ENCODE measurements around the gene ATP5F1E. TPM values are rescaled to one million over a fixed set of nuclear protein-coding genes. Genes with fewer than 3 reads are reported as not detected.

The ATP5F1E gene
- total RNA-seq, 1 experiment from 2014 or later: 41.1 TPM

DNA sequence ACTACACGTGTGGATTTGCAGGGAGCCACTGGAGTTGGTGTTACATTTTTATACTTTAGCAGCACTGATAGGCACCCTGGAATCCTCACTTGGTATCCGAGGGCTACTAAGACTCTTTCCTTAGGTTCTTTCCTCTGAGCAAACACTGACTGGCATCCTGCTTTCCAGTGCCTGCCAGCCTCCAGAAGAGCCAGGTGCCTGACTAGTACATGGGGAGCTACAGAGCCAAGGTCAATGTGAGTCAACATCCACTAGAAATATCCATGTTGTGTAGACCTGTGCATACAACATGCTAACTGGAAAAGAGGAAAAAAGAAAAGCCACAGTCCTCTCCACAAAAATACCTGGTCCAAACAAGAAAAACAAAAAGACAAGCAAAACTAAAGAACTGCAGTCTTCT lies 7.0 kb downstream of the ATP5F1E start:
- TF ChIP-seq ZNF232 (CRISPR knock-in tag; IDR thresholded peaks at IDR 0.05) (no peak), NR3C1 (CRISPR knock-in tag; conservative IDR thresholded peaks at IDR 0.05; ENCODE audit: low read depth) (no peak), ETV6 (CRISPR knock-in tag; IDR thresholded peaks at IDR 0.05) (no peak)
- DNase-seq (ENCODE audit: low spot score) (no peak), ATAC-seq (no peak)
- H3K4me1 Mint-ChIP-seq: peaks cover 29% of the 10 kb centered on the region
- ChIA-PET CTCF (no interaction called here), POLR2A (no interaction called here)
- H3K36me3 Mint-ChIP-seq: peaks cover 63% of the 10 kb centered on the region
- no peaks in the 10 kb centered on the region for H3K9me3 Mint-ChIP-seq
- no peak overlapping the region for H3K4me3 Mint-ChIP-seq
- peaks cover 65% of the 10 kb centered on the region for H3K27me3 Mint-ChIP-seq (ENCODE audit: low read depth)
- no peak overlapping the region for H3K27ac Mint-ChIP-seq

GRCh38 chr20:59024111-59024530 lies 8.0 kb downstream of the ATP5F1E start:
- DNase-seq (ENCODE audit: low spot score) (no peak), ATAC-seq (no peak)
- POLR2A ChIA-PET: interaction anchor here (0.5 kb wide), 1 partner anchor 30 kb away, joined by 4 read pairs; no protein-coding TSS in a partner anchor
- peaks cover 56% of the 10 kb centered on the region for H3K27me3 Mint-ChIP-seq (ENCODE audit: low read depth)
- H3K36me3 Mint-ChIP-seq: peaks cover 54% of the 10 kb centered on the region
- H3K4me1 Mint-ChIP-seq: peaks cover 25% of the 10 kb centered on the region
- H3K9me3 Mint-ChIP-seq: no peaks in the 10 kb centered on the region
- H3K27ac Mint-ChIP-seq: no peak overlapping the region
- H3K4me3 Mint-ChIP-seq: no peak overlapping the region
- CTCF ChIA-PET: no interaction called here
- no peak for TF ChIP-seq GTF2I (CRISPR knock-in tag; conservative IDR thresholded peaks at IDR 0.05)
- no peak for TF ChIP-seq GABPB1 (CRISPR knock-in tag; IDR thresholded peaks at IDR 0.05)
- TF ChIP-seq, protein P1, sequence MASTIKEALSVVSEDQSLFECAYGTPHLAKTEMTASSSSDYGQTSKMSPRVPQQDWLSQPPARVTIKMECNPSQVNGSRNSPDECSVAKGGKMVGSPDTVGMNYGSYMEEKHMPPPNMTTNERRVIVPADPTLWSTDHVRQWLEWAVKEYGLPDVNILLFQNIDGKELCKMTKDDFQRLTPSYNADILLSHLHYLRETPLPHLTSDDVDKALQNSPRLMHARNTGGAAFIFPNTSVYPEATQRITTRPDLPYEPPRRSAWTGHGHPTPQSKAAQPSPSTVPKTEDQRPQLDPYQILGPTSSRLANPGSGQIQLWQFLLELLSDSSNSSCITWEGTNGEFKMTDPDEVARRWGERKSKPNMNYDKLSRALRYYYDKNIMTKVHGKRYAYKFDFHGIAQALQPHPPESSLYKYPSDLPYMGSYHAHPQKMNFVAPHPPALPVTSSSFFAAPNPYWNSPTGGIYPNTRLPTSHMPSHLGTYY (CRISPR knock-in tag; IDR thresholded peaks at IDR 0.05): no peak
- TF ChIP-seq CBFB (CRISPR knock-in tag; IDR thresholded peaks at IDR 0.05; ENCODE audit: low read depth): no peak
- TF ChIP-seq TEAD4 (CRISPR knock-in tag; IDR thresholded peaks at IDR 0.05): no peak
- TF ChIP-seq PRDM15 (CRISPR knock-in tag; IDR thresholded peaks at IDR 0.05): no peak

DNA sequence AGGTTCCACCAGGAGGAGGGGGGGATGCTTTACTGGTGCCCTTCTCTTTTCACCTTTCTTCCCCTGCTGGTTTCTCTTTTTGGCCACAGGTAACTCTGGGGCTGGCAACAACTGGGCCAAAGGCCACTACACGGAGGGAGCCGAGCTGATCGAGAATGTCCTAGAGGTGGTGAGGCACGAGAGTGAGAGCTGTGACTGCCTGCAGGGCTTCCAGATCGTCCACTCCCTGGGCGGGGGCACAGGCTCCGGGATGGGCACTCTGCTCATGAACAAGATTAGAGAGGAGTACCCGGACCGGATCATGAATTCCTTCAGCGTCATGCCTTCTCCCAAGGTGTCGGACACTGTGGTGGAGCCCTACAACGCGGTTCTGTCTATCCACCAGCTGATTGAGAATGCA lies 8.5 kb downstream of the ATP5F1E start:
- ChIA-PET POLR2A (interaction anchor here (0.5 to 1.6 kb wide), 2 partner anchors 8 to 29 kb away, joined by 4 read pairs; partner anchors contain the start of gene ATP5F1E), CTCF (interaction anchor here (0.6 to 1.0 kb wide), 3 partner anchors 184 to 542 kb away, joined by 3 read pairs; no protein-coding TSS in a partner anchor)

More for the DNA sequence above, 8.5 kb downstream of the ATP5F1E start:
- peaks cover 51% of the 10 kb centered on the region for H3K27me3 Mint-ChIP-seq (ENCODE audit: low read depth)
- no peaks in the 10 kb centered on the region for H3K9me3 Mint-ChIP-seq
- H3K4me3 Mint-ChIP-seq: no peak overlapping the region
- no peak for ATAC-seq
- TF ChIP-seq, protein P2, sequence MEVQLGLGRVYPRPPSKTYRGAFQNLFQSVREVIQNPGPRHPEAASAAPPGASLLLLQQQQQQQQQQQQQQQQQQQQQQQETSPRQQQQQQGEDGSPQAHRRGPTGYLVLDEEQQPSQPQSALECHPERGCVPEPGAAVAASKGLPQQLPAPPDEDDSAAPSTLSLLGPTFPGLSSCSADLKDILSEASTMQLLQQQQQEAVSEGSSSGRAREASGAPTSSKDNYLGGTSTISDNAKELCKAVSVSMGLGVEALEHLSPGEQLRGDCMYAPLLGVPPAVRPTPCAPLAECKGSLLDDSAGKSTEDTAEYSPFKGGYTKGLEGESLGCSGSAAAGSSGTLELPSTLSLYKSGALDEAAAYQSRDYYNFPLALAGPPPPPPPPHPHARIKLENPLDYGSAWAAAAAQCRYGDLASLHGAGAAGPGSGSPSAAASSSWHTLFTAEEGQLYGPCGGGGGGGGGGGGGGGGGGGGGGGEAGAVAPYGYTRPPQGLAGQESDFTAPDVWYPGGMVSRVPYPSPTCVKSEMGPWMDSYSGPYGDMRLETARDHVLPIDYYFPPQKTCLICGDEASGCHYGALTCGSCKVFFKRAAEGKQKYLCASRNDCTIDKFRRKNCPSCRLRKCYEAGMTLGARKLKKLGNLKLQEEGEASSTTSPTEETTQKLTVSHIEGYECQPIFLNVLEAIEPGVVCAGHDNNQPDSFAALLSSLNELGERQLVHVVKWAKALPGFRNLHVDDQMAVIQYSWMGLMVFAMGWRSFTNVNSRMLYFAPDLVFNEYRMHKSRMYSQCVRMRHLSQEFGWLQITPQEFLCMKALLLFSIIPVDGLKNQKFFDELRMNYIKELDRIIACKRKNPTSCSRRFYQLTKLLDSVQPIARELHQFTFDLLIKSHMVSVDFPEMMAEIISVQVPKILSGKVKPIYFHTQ (CRISPR knock-in tag; IDR thresholded peaks at IDR 0.05): no peak
- TF ChIP-seq SOX15 (CRISPR knock-in tag; IDR thresholded peaks at IDR 0.05): no peak
- TF ChIP-seq ATF1 (CRISPR knock-in tag; IDR thresholded peaks at IDR 0.05): no peak
- peaks cover 49% of the 10 kb centered on the region for H3K36me3 Mint-ChIP-seq
- H3K4me1 Mint-ChIP-seq: peaks cover 20% of the 10 kb centered on the region
- no peak for DNase-seq (ENCODE audit: low spot score)
- no peak overlapping the region for H3K27ac Mint-ChIP-seq
